NCI-H2196 treated with DMSO at 0.1 percent for 48 hours (cell line): ENCODE results near the gene NME4.
"Not testable (repeated sequence)": the region's sequence is repeated elsewhere in the genome, so short reads cannot be mapped to it uniquely, and the experiment has no call there.

Source experiments
- DNase-seq: peaks from one replicate; lab custom pipeline; 2025; ENCODE audit not compliant: unreplicated experiment; lab: John Stamatoyannopoulos, UW

Gene NME4

GRCh38 chr16:375927-376816 is 20.8 kb upstream of the NME4 start:
- no peak for DNase-seq

DNA sequence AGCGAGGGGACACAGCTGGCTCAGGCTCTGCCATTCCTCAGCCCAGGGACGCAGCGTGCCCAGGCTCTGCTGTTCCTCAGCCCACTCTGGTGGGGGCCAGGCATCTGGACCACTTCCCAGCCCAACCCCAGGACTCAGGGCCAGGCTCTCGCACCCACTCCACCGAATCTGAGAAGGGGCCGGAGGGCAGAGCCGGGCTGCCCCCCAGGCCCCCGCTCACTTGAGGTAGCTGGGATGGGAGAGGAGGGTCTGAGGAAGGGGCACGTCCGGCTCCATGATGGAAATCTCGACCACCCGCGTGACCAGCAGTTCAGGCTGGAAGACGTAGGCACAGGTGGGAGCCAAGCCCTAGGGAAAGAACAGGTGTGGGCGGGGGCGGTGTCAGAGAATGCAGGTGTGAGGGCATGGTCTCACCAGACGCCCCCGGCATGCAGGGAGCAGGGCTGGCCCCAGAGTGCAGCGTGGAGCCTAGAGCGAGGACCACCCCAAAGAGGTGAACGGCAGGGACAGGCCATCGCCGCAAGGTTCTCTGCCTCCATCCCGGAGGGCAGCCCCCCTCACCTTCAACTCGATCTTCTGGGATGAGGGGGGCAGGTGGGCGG is 20.1 kb upstream of the NME4 start:
- DNase-seq = no peak

DNA sequence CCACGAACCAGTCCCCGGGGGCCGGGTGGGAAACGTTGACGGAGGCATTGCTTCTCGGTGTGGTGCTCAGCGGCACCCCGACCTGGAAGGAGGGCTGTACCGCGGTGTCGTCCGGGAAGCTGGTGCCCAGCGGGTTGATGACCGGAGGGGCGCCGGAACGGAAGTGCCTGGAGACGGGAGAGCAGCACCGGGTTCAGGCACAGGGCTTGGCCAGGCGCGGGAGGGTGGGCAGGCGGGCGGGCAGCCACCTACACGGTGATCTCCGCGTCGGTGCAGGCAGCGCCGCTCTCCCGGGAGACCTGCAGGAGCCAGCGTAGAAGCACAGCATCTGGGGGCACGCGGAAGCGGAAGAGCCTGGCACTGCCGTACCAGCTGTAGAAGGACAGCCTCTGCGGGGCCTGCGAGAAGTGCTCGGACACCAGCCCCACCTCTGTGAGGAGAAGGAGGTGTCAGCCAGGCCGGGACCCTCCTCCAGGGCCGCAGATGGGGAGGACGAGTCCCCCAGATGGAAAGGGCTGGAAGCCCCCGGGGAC is 19.5 kb upstream of the NME4 start:
- DNase-seq = no peak

- DNase-seq = not testable (repeated sequence)
These were observed 18.7 kb upstream of the NME4 start for GRCh38 chr16:378113-378820.

DNA sequence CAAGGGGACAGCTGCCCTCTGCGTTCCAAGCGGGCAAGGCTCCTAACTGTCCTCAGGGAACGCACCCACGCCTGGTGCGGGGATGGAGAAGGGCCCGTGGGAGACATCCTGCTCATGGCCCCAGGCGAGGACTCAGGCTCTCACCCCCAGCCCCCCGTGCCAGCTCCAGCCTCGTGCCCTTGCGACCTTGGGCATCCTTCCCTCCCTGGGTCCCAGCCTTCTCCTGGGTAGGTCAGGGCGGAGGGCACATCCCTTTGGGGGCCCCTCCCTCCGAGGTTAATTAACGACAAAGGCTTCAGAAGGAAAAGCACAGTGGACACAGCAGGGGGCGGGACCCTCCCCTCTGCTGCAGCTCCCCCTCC is 18.2 kb upstream of the NME4 start:
- no peak for DNase-seq

GRCh38 chr16:379183-379960 is 17.6 kb upstream of the NME4 start:
- DNase-seq = peak; percentile 93

DNA sequence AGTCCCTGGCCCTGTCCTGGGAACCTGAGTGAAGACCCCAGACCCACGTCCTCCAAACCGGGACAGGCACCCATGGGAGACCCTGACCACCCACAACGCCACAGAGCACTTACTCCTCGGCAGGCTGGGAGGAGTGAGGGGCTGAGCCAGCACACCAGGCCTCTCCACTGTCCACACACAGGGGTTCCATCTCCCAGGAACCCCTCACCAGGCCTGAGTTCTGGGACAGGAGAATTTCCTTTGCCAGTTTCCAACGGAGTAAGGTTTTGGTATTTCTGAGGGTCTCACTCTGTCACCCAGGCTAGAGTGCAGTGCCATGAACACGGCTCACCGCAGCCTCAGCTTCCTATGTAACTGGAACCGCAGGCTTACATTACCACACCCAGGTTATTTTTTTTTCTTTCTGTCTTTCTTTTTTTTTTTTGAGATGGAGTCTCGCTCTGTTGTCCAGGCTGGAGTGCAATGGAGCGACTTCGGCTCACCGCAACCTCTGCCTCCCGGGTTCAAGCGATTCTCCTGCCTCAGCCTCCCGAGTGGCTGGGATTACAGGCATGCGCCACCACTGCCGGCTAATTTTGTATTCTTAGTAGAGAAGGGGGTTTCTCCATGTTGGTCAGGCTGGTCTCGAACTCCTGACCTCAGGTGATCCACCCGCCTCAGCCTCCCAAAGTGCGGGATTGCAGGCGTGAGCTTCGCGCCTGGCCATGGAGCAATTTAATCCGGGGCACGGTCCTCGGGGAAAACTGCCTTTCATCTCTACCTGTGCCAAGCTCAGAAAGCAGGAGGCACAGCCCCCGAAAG is 16.8 kb upstream of the NME4 start:
- no peak for DNase-seq

DNA sequence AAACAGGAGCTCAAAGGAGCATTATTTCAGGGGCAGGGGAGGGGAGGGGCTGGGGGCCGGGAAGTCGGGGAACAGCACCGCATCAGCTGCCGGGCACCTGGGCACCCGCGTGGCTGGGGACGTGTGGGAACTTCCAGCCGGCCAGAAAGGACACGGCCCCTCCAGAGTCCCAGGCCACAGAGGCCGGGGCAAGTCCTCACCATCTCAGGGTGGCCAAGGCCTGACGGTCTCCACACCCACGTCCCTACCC is 16.3 kb upstream of the NME4 start:
- no peak for DNase-seq

- no peak for DNase-seq
These were observed 15.8 kb upstream of the NME4 start for GRCh38 chr16:381012-381788.

GRCh38 chr16:381789-382717 is 14.9 kb upstream of the NME4 start, which contains the start of gene PGAP6:
TSS of gene PGAP6 (minus strand) at chr16:381978. CDS start at chr16:381821, 157 bp downstream.
- DNase-seq = peak; percentile 22

GRCh38 chr16:383326-384051 is 13.5 kb upstream of the NME4 start:
- peak; percentile 60 for DNase-seq

- DNase-seq = no peak
These were observed 10.3 kb upstream of the NME4 start for GRCh38 chr16:386641-387156.

- not testable (repeated sequence) for DNase-seq
These were observed 9.0 kb upstream of the NME4 start for GRCh38 chr16:387761-388666.

GRCh38 chr16:389352-389751 is 7.6 kb upstream of the NME4 start:
- DNase-seq = no peak

DNA sequence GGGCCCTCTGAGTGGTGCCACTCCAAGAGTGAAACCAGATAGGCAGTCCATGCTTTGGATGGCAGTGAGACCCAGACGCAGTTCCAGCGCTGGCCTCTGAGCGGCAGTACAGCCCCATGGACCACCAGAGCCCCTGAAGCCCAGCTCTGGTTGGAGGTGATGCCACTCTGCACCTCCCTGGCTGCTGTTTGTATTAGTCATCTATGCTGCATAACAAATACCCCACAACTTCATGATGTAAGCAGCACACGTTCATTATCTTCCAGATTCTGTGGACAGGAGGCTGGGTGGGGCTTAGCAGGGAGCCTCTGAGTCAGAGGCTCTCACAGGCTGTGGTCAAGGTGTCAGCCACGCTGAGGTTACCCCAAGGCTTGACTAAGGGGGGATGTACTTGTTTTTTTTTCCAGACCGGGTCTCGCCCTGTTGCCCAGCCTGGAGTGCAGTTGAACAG is 5.1 kb upstream of the NME4 start:
- peak; percentile 32 for DNase-seq

- DNase-seq = no peak
These were observed 4.5 kb upstream of the NME4 start for GRCh38 chr16:392450-393030.
